GM18909 (cell line): ENCODE results near the gene ZNF99.
"Not testable (repeated sequence)": the region's sequence is repeated elsewhere in the genome, so short reads cannot be mapped to it uniquely, and the experiment has no call there.

Experiments
- ATAC-seq: cut with Tn5 transposase; IDR thresholded peaks from one replicate; pipeline ENCODE4 v1.9.1; 2021; ENCODE audit warnings: mild to moderate bottlenecking; ENCODE audit not compliant: unreplicated experiment, poor library complexity

Gene ZNF99

DNA sequence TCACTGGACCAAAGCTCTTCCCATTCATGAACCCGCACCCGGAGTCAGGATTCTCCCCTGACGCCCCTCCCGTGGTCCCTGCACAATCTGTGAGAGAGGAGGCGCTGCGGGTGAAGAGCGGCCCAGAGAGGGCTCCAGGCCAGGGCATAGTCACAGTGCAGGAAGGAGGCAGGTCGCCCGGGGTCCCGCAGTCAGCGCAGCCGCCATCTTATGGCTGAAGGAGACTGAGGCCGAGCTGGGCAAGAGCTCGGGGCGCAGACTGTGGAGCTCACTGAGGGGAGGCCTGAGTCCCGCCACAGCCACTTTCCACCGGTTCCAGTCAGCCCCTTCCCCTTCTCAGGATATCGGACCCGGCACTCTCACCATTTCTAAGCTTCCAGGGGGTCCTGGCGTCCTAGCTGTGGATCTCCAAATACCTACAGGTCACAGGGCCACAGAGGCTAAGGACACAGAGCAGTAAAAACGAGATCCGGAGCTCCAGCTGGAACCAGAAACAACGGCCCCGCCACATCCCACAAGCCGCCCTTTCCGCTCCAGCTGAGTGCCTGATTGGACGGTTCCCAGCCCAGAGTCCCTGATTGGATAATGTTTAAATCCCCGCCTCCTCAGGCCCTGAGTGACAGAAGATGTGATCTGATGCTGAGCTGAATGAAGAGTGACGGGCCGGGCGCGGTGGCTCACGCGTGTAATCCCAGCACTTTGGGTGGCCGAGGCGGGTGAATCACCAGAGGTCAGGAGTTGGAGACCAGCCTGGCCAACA is at the start of gene ZNF99:
Gene ZNF99, minus strand, starts transcription at position 501 of the 760 bp plus-strand sequence. Its CDS starts 135 bp downstream, at position 366.
- ATAC-seq: no peak

- no peak for ATAC-seq
These were observed 48.2 kb upstream of the ZNF99 start, which contains the start of gene ZNF723 for GRCh38 chr19:22832031-22832762. Gene ZNF723 (plus strand): TSS chr19:22832291. CDS start chr19:22832380, 89 bp downstream.

DNA sequence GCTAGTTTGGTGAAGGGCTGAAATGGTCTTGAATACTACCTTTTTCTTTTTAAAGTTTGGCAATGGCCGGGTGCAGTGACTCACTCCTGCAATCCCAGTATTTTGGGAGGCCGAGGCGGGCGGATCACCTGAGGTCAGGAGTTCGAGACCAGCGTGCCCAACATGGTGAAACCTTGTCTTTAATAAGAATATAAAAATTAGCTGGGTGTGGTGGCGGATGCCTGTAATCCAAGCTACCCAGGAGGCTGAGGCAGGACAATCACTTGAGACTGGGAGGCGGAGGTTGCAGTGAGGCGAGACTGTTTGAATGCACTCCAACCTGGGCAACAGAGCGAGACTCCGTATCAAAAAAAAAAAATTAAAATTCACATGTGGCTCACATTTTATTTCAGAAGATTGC is 47.3 kb upstream of the ZNF99 start:
- no peak for ATAC-seq

DNA sequence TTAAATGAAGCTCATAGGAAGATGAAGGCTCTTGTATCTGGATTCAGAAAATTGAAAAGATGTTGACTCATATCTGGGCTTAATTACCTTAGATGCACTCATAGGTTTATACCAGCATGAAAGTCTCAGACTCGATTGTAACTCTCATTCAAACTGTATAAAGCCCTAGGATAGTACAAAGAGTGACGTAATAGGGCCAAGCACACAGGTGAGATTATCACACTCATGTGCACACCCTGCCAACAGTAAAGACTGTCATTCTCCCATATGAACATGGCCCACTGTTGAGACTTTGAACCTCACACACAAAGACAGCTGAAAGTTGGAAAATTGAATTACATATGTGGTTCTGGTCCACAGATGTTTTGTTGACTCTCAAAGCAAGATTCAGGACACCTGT is 30.2 kb upstream of the ZNF99 start:
- no peak for ATAC-seq

DNA sequence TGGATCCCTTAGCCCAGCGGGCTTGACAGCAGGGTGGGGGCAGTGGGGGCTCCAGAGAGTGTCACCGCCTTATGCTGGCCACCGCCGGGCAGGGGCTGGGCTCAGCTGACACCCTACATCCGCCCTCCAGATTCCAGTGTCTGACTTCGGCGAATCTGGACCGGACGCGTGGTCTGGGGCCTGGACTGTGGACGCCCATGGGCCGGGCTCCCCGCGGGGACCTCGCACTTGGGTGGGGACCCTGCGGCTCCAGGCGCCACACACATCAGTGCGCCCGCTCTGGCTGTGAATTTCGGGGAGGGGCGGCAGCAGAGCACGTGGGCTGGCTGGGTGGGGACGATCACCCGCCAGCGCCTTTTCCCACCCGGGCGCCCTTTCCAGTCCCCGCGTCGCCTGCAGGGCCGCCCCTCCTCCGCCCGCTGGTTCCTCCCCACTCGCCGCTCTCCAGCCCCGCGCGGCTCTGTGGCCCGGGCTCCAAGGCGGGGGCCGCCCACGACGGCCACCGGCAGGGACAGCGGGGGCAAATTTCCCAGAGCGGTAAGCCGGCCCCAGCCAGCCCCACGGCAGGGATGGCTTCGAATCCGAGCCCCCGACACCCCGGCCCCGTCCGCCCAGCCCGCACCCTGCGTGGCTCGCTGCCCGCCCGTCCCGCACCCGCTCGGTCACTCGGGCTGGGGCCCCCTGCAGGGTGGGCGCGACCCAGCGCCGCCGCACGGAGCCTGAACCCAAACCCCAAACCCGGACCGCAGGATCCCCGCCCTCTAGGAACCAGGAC is 23.3 kb upstream of the ZNF99 start:
- ATAC-seq: no peak

DNA sequence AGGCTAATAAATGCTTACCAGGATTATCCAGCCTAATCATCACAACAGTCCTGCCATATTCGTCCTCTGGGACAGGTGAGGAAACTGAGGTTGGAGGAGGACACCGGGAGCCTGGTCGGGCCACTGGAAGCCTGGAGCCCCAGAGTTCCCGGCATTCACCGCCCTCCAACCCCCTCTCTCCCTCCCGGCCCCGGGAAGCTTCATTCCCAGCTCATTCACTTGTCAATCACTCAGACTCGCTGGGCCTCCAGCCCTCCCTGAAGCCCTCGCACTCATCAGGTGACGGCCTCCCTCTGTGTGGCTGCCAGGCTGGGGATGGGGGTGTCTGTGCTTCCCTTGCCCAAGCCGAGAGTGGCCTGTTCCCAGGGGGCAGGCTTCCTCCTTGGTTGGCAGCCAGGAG is 22.5 kb upstream of the ZNF99 start:
- ATAC-seq: no peak

DNA sequence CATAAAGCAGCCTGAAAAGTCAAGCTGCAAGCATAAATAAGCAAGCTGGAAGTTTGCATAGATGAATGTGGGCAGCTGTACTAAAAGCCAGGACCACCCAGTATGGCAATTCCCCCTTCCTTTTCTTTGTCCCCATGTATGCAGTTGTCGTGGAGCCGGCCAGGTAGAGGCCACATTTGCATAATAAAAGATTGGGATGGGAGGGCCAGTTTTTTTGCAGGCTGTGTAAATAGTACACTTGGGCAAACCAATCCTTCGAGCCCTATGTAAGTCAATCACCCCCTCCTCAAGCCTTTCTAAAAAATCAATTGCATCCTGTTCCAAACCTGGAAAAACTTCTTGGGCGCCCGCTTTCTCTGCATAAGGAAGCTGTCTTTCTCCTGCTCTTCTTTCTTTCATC is 13.1 kb upstream of the ZNF99 start:
- no peak for ATAC-seq

DNA sequence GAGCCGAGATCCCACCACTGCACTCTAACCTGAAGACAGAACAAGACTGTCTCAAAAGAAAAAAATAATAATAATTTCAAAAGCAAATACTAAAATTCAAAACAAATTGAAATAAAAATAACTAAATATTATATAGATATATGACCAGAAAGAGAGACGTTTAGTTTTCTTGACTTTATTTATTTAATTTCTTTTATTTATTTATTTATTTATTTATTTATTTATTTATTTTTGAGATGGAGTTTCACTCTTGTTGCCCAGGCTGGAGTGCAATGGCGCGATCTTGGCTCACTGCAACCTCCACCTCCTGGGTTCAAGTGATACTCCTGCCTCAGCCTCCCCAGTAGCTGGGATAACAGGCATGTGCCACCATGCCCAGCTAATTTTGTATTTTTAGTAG is 8.9 kb upstream of the ZNF99 start:
- not testable (repeated sequence) for ATAC-seq

- no peak for ATAC-seq
These were observed 47.9 kb downstream of the ZNF99 start for GRCh38 chr19:22735911-22736645.

GRCh38 chr19:22733691-22734090 is 50.3 kb downstream of the ZNF99 start:
- no peak for ATAC-seq

DNA sequence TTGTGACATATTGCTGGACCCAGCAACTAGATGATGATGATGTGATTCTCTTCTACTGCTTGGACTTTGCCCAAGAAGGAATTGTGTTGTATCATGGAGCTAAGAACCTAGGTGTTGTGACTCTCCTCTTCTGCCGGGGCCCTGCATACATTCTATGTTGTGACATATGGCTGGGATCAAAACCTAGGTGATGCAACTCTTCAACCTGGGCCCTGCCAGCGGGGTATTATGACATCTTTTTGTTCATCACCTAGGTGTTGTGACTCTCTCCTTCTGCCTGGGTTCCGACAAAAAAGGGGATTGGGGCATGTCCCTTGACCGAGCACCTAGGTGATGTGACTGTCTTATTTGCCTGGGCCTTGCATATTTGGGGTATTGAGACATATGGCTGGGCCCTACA is 55.7 kb downstream of the ZNF99 start:
- not testable (repeated sequence) for ATAC-seq

DNA sequence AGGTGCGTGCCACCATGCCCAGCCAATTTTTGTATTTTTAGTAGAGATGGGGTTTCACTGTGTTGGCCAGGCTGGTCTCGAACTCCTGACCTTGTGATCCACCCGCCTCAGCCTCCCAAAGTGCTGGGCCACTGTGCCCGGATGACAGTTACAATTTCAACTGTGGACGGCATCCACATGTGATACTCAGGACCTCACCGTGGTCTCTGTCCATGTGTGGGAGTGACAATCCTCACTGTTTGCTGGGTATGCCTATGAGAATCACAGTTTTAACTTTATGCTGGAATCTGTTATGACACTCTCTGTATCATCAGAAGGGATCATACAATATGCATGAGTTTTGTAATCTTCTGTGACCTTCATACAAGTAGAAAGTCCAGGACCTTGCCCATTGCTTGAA is 62.4 kb downstream of the ZNF99 start:
- ATAC-seq: not testable (repeated sequence)

- ATAC-seq: no peak
These were observed 75.0 kb downstream of the ZNF99 start for GRCh38 chr19:22708983-22709382.

- ATAC-seq: not testable (repeated sequence)
These were observed 80.9 kb downstream of the ZNF99 start for GRCh38 chr19:22703096-22703495.

GRCh38 chr19:22702661-22703060 is 81.3 kb downstream of the ZNF99 start:
- not testable (repeated sequence) for ATAC-seq
